ENCODE measurements around the gene IRF2.

IRF2 gene

GRCh38 chr4:184398741-184399511, 75.4 kb downstream of the IRF2 start:
- TF ChIP-seq CTCF (conservative IDR thresholded peaks at IDR 0.05; ENCODE audit: control insufficient read depth, insufficient read depth, low read depth, low read length): no peak
- no peak for DNase-seq (ENCODE audit: low read depth)
- no peak overlapping the region for H3K4me3 ChIP-seq (ENCODE audit: control insufficient read depth, low read depth, low read length)

GRCh38 chr4:184397516-184398163, 76.7 kb downstream of the IRF2 start:
- H3K4me3 ChIP-seq (ENCODE audit: control insufficient read depth, low read depth, low read length): no peak overlapping the region
- no peak for TF ChIP-seq CTCF (conservative IDR thresholded peaks at IDR 0.05; ENCODE audit: control insufficient read depth, insufficient read depth, low read depth, low read length)
- DNase-seq (ENCODE audit: low read depth): no peak

- DNase-seq (ENCODE audit: low read depth): no peak
- TF ChIP-seq CTCF (conservative IDR thresholded peaks at IDR 0.05; ENCODE audit: control insufficient read depth, insufficient read depth, low read depth, low read length): no peak
- H3K4me3 ChIP-seq (ENCODE audit: control insufficient read depth, low read depth, low read length): no peak overlapping the region
Measured at GRCh38 chr4:184396570-184397515, 77.5 kb downstream of the IRF2 start.

- H3K4me3 ChIP-seq (ENCODE audit: control insufficient read depth, low read depth, low read length): no peak overlapping the region
- no peak for TF ChIP-seq CTCF (conservative IDR thresholded peaks at IDR 0.05; ENCODE audit: control insufficient read depth, insufficient read depth, low read depth, low read length)
- DNase-seq (ENCODE audit: low read depth): no peak
Measured at GRCh38 chr4:184395971-184396391, 78.4 kb downstream of the IRF2 start.

GRCh38 chr4:184395451-184395917, 78.9 kb downstream of the IRF2 start:
- TF ChIP-seq CTCF (conservative IDR thresholded peaks at IDR 0.05; ENCODE audit: control insufficient read depth, insufficient read depth, low read depth, low read length): no peak
- no peak overlapping the region for H3K4me3 ChIP-seq (ENCODE audit: control insufficient read depth, low read depth, low read length)
- DNase-seq (ENCODE audit: low read depth): no peak
